GM19468 (cell line): ENCODE data around the gene OR6C65.
"Not testable (repeated sequence)": the region's sequence is repeated elsewhere in the genome, so short reads cannot be mapped to it uniquely, and the experiment has no call there.

Source experiments
- ATAC-seq: cut with Tn5 transposase; IDR thresholded peaks from one replicate; pipeline ENCODE4 v1.9.1; 2021; ENCODE audit warnings: mild to moderate bottlenecking, moderate library complexity, moderate number of reproducible peaks; ENCODE audit not compliant: unreplicated experiment; ENCODE audit errors: extremely low read depth

Gene OR6C65

GRCh38 chr12:55400229-55400628, at the start of gene OR6C65:
Gene OR6C65 (plus strand): TSS chr12:55400529. CDS start chr12:55400529, 0 bp downstream.
- no peak for ATAC-seq

GRCh38 chr12:55355338-55355737, 45.0 kb upstream of the OR6C65 start:
- not testable (repeated sequence) for ATAC-seq

DNA sequence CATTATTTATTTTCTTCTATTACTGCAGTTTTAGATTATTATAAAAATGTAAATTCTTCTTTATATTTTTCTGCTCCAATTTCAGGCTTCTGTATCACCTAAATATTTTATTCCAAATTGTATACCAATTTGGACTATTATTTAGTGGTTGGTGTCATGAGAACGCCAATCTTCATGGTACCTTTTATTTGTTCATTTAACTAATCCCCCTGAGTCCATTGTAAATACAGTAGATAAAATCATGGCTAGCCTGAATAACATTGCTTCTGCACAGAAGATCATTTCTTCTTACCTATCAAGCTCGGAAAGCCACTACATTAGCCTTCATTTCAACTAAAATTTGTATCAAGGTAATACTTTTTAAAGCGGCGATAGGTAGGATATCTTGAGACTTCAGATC, 37.7 kb upstream of the OR6C65 start, which contains the start of gene OR6C75:
Gene OR6C75 (plus strand): TSS at position 301 of the 400 bp plus-strand sequence. CDS start 2,136 bp downstream, outside the sequence.
- no peak for ATAC-seq

GRCh38 chr12:55365086-55365485, 35.2 kb upstream of the OR6C65 start:
- ATAC-seq: no peak

DNA sequence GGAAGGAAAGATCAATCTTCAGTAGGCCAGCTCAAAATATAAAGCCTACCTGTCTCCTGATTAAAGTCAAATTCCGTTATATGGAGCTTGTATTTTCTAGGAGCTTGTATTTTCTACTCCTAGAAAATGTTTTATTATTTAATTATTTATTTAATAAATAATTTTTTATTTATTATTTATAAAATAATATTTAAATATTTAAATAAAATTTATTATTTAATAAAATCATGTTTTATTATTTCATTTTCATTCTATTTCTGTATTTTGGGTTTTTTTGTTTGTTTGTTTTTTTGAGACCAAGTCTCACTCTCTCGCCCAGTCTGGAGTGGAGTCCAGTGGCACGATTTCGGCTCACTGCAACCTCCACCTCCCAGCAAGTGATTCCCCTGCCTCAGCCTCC, 27.8 kb upstream of the OR6C65 start:
- ATAC-seq: no peak

GRCh38 chr12:55385891-55386290, 14.4 kb upstream of the OR6C65 start:
- ATAC-seq: no peak

GRCh38 chr12:55392032-55392795, 8.1 kb upstream of the OR6C65 start:
- ATAC-seq: no peak

DNA sequence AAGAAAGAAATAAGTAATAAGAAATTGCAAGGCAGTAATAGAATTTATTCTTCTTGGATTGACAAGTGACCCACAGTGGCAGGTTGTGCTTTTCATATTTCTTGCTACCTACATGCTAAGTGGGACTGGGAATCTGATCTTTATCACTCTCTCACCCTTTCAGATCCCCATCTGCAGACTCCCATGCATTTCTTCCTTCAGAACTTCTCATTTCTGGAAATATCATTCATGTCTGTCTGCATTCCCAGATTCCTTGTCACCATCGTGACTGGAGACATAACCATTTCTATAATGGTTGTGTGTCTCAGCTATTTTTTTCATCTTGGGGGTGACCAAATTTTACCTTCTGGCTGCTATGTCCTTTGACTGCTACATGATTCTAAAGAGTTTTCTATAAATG, 4.0 kb upstream of the OR6C65 start:
- ATAC-seq: no peak

DNA sequence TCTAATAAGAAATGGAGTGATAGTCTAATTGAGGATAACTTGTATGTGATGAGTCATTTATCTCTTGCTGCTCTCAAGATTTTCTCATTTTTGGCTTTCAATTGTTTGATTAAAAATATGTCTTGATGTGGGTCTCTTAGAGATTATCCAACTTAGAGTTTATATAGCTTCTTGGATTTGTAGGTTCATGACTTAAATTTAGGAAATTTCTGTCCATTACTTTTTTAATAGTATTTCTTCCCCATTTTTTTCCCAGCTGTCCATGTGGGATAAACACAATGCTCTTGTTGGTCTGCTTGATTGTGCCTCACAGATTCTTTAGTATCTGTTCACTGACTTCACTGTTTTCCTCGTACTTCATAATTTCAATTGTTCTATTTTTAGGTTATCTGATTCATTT, 7.5 kb downstream of the OR6C65 start:
- no peak for ATAC-seq

DNA sequence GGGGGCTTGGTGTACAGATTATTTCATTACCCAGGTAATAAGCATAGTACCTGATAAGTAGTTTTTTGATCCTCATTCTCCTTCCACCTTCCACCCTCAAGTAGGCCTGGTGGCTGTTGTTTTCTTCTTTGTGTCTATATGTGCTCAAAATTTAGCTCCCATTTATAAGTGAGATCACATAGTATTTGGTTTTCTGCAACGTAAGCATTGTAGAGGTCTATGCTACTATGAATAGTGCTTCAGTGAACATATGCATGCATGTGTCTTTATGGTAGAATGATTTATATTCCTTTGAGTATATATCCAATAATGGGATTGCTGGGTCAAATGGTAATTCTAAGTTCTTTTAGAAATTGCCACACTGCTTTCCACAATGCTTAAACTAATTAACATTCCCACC, 8.8 kb downstream of the OR6C65 start:
- not testable (repeated sequence) for ATAC-seq

DNA sequence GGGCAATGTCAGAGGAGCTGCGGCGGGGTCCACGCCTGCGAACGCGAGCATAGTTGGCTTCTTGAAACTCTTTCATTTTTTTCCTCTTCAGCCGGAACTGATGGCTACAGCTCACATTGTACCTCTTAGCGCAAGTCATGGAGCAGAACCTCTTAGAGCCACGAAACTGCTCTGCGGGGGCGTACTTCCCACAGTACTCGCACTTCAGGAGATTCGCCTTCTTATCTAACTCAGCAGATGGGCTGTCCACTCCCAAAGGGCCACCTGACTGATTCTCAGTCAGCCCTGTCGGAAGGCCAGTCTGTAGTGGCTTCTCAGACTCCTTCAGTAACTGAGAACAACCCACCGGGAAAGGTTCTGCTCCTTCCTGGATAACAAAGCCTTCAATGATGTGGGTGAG, 11.8 kb downstream of the OR6C65 start:
- ATAC-seq: not testable (repeated sequence)

- not testable (repeated sequence) for ATAC-seq
Observed at GRCh38 chr12:55413498-55414388, 13.4 kb downstream of the OR6C65 start.

DNA sequence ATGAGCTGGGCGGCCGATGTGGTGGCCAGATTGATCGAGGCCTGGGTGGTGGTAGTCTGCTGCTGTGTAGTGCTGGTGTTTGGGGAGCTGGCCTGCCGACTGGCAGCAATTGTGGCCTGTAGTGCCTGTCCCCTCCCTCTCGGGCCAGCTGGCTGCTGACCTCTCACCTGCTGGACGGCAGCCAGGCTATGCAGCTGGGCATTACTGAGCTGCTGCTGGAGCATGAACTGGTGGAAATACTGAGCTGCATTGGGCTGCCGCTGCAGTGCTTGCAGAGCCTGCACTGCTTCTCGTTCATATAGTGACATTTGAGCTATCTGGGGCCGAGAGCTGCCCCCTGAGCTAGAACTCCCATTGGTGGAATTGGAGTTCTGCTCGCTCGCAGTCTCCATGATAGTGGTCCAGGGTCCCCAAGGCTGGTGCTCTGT, 14.1 kb downstream of the OR6C65 start:
- ATAC-seq: not testable (repeated sequence)

DNA sequence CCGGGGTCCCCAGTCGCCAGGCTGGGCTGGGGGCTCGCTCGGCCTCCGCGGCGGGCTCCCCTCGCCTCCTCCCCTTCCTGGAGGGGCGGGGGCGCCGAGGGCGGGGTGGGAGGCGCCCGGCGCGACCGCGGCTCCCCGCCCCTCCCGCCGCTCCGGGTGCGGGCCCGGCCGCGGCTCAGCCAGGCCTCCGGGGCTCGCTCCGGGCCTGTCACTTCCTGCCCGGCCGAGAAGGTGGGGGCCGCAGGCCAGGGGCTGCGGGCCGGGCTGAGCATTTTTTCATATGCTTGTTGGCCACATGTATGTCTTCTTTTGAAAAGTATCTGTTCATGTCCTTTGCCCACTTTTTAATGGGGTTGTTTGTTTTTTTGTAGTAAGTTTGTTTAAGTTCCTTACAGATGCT, 14.6 kb downstream of the OR6C65 start:
- ATAC-seq: not testable (repeated sequence)

GRCh38 chr12:55416961-55417360, 16.6 kb downstream of the OR6C65 start:
- ATAC-seq: no peak

- ATAC-seq: no peak
Observed at GRCh38 chr12:55420307-55420962, 20.1 kb downstream of the OR6C65 start.

DNA sequence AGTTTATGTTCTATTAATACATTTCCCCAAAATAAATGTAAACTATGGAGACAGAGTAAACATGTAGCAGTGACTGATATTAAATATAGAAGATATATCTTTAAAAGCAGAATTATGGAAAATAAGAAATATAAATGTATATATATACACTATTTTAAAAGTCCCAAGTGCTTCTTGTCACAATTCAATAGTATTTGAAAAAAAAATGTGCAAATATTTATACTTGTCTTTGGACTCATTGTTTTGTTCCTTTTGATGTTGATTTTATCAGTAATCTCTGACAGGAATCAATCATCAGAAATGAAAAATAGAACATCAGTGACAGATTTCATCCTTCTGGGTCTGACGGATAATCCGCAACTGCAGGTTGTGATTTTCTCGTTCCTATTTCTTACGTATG, 25.6 kb downstream of the OR6C65 start, which contains the start of gene OR6C76:
Gene OR6C76 (plus strand): TSS at position 301 of the 400 bp plus-strand sequence. CDS start 0 bp downstream, at position 301.
- ATAC-seq: no peak

DNA sequence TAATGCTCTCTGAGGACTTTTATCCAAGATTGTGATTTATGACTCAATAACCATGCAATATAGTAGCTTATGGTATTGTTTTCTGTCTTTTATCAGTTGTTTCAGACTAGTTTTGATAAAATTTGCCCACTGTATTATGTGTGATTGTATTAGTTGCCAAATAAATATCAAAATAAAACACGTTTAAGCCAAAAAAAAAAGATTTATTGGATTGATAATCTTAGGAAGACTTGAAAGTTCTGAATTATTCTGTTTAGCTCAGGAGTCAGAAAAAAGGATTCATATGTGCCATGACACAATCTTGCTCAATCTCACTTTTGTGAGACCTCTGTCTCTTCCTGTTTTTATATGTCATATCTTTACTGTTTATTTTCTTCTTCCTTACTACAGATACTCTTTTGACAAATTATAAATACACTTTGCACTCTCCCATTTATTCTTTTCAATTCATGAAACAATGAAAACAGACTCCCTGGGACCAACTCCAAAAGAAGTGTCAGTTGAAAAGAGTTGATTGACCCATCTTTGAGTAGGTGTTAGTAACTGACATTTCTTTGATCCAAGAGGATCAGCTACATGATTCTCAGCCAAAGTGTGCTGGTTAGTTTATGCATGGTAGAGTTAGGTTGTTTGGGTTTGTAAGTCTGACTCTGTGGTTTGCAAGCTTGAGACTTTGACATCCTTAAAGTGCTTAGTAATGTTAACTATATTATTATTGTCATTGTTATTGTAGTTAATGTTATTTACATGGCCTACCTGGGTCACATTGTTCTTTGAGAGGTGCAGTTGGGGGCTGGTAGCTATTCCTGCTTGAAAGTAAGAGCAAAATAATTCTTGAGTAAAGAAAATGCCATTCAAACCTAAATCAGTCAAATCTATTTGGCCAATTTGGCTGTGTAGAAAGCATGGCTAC, 28.3 kb downstream of the OR6C65 start:
- no peak for ATAC-seq

DNA sequence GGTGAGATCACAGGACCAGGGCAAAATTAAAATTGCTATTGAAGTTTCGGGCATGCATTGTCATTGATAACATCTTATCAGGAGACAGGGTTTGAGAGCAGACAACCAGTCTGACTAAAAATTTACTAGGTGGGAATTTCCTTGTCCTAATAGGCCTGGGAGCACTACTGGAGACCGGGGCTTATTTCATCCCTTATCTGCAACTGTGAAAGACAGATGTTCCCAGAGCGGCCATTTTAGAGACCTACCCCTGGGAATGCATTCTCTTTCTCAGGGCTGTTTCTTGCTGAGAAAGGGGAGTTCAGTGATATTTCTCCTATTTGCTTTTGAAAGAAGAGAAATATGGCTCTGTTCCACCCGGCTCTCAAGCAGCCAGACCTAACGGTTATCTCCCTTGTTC, 40.9 kb downstream of the OR6C65 start:
- ATAC-seq: not testable (repeated sequence)
